GM13977 (cell line): ENCODE results near the gene NATD1.

ENCODE experiments used
- DNase-seq: peaks from one replicate; pipeline ENCODE4 v3.0.0; 2012; ENCODE audit warnings: low spot score
- in situ Hi-C: fragments of 300-500 bp; cut with MboI; formaldehyde crosslinking; loops from one replicate; pipeline ENCODE4 v1.12.0; 2022; ENCODE audit warnings: low sequenced_read_pairs, low pct_unique_long_range_greater_than_20kb, mixed read lengths, inconsistent platforms; ENCODE audit not compliant: unreplicated experiment
- TF ChIP-seq, protein P1 (sequence below): IDR thresholded peaks from 2 replicates; pipeline ENCODE4 v1.5.1; 2012; ENCODE audit warnings: mild to moderate bottlenecking, control low read depth; ENCODE audit not compliant: insufficient read depth; ENCODE audit errors: extremely low read depth, missing control alignments

Gene NATD1, protein sequence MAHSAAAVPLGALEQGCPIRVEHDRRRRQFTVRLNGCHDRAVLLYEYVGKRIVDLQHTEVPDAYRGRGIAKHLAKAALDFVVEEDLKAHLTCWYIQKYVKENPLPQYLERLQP

DNA sequence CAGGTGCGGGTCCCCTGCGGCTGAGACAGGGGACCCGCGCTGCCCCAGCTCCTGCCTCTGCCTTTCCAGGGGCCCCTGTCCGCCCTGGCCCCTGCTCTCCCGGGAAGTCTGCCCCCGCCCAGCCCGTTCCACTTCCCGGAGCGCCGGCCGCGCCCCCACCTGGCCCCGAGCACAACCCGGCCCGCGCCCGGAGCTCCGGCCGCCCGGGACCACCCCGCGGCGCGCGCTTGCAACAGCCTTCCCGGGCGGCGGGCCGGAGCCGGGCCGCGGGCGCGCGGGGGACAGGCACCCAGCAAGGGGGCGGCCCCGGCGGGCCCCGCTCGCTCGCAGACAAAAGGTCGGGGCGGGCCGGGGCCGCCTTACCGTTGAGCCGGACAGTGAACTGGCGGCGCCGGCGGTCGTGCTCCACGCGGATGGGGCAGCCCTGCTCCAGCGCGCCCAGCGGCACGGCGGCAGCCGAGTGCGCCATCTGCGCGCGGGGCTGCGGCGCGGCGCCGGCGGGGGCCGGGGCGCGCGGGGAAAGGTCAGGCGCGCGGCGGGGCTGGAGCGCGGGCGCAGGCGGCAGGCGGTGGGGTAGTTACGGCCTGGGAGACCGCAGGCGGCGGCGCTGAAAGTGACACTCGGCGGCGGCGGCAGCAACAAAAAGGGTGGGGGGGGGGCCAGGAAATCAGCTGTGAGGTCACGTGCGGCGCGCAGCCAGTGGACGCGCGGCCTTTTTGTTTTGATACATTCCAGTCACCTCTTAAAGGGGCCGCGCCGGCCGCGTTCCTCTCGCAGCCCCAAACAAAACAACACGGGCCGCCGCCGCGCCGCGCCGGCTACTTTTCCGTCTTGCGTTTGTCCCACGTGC, at the start of gene NATD1:
Gene NATD1, minus strand, starts transcription at position 615 of the 850 bp plus-strand sequence. Its CDS starts 146 bp downstream, at position 469.
- DNase-seq = peak; percentile 93
- in situ Hi-C loops = no loop called here
- TF ChIP-seq, protein P1, sequence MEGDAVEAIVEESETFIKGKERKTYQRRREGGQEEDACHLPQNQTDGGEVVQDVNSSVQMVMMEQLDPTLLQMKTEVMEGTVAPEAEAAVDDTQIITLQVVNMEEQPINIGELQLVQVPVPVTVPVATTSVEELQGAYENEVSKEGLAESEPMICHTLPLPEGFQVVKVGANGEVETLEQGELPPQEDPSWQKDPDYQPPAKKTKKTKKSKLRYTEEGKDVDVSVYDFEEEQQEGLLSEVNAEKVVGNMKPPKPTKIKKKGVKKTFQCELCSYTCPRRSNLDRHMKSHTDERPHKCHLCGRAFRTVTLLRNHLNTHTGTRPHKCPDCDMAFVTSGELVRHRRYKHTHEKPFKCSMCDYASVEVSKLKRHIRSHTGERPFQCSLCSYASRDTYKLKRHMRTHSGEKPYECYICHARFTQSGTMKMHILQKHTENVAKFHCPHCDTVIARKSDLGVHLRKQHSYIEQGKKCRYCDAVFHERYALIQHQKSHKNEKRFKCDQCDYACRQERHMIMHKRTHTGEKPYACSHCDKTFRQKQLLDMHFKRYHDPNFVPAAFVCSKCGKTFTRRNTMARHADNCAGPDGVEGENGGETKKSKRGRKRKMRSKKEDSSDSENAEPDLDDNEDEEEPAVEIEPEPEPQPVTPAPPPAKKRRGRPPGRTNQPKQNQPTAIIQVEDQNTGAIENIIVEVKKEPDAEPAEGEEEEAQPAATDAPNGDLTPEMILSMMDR = no peak

DNA sequence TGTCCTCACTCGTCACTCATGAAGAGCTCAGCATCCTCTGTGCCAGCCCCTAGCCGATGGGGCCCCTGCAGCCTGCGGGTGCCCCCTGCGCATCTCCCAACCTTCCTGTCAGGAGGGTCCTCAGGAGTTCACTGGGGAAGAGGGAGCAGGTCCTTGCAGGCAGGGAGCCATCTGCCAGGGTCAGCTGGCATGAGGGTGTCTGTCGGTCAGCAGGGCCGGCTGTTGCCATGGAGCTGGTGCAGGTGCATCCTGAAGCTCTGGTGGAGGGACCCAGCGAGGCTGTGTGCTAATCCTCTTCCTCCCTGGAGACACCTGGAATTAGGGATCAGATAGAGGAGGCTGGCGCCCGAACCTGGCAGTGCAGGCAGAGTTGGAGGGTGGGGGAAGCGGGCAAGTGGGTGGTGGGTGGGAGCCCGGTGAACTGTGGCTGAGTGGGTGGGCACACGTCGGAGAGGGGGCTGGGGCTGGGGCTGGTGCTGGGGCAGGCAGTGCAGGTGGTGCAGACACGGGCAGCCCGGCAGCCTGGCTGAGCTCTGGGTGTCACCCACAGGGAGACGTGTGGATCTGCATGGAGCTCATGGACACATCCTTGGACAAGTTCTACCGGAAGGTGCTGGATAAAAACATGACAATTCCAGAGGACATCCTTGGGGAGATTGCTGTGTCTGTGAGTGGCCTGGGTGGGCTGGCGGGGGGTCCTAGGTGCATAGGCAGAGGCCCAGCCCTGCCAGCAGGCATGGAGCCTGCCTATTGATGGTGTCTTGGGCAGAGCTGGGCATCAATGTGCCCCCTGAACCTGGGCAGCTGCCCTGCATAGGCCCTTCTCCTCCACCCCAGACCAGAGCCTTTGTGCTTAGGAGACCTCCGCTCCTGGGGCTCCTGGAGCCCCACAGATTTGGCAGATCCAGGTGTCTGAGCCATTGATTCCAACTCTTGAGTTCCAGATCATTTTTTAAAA, 48.7 kb upstream of the NATD1 start:
- in situ Hi-C loops = loop anchor here (25.0 kb wide), 1 partner anchor 485 kb away; no protein-coding TSS in a partner anchor
- TF ChIP-seq, protein P1 = no peak
- DNase-seq = peak; percentile 40

DNA sequence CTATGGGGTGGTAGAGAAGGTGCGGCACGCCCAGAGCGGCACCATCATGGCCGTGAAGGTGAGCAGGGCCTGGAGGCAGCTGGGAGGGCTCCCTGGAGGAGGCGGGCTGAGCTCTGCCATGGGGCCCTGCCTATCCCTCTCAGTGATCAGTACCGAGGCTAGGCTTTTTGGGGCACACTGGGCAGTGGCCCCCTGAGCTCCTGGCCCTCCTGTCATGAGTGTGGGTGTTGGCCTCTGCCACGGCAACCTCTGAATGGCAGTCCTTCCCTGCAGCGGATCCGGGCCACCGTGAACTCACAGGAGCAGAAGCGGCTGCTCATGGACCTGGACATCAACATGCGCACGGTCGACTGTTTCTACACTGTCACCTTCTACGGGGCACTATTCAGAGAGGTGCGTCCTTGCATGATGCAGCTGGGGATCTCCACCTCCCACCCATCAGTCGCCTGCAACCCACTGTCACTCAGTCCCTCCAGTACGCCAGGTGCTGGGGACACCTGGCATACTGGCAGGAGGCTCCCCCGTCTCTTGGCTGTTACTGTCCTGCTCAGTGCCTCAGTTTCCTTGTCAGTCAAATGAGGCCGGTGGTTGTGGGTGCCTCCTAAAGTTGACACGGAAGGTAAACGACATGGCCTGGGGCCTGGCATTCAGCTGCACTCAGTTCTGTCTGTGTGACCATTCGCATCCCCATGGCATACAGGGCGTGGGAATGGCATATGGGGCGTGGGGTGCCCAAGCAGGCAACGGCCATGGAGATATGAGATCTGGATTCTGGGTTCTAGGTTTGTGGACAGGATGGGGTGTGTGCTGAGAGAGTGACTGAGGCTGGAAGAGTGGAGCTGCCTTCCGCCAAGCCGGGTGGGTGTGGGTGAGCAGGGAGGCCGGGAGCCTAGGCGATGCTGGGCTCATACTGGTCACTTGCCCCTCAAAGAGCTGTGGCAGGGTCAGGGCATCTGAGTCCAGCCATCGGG, 47.7 kb upstream of the NATD1 start:
- TF ChIP-seq, protein P1 = no peak
- in situ Hi-C loops = loop anchor here (25.0 kb wide), 1 partner anchor 486 kb away; no protein-coding TSS in a partner anchor
- DNase-seq = peak; percentile 30

DNA sequence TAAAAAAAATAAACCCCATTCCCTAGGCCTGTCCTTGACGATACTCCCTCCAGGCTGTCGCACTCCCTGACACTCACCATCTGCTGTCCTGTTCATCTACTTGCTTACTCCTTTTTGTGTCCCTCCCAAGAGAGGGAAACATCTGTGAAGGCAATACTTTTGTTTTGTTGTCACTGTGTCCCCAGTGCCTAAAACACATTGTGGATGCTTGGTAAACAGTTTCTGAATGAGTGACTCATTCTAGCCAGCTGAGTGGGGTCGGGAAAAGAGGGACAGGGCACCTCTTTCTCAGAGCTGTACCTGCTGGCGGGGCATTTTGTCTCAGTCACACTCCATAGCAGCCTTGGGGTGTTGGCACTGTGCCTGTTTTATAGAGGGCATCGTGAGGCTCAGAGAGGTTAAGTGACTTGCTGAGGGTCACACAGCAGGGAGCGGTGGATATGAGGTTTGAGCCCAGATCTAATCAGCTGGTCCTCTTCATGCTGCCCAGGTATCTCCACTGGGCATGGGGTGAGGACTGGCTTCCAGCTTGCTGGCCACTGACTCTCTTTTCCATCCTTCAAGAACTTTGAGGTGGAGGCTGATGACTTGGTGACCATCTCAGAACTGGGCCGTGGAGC, 46.9 kb upstream of the NATD1 start:
- in situ Hi-C loops = loop anchor here (25.0 kb wide), 2 partner anchors 212 to 487 kb away; no protein-coding TSS in a partner anchor
- TF ChIP-seq, protein P1 = no peak
- DNase-seq = peak; percentile 15

DNA sequence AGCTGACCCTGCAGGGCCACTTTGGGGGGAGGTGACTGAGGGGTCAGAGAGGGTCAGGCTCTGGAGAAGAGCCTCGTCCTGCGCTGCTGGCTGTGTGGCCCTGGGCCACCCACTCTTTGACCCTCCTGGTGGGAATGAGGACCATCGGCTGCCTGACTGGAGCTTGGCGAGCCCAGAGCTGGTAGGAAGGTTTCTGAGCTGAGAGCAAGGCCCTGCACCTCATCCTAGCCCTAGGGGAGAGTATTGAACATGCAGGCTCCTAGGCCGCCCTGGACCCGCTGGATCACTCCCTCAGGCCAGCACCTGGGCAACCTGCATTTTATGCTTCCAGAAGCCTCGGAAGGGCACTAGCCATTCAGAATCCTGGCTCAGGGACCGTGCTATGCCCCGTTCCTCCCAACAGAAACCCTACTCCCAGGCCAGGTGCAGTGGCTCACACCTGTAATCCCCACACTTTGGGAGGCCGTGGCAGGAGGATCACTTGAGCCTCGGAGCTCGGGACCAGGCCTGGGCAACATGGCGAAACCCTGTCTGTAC, 45.8 kb upstream of the NATD1 start:
- TF ChIP-seq, protein P1 = no peak
- in situ Hi-C loops = loop anchor here (25.0 kb wide), 1 partner anchor 213 kb away; no protein-coding TSS in a partner anchor
- DNase-seq = no peak
